C4-2B (cell line): ENCODE data around the gene OSBPL1A.

Source experiments
- CTCF ChIP-seq: fragments of 450-650 bp; conservative IDR thresholded peaks from 2 replicates; pipeline ENCODE4 v1.5.1; 2017; ENCODE audit warnings: mild to moderate bottlenecking
- ZFX ChIP-seq: fragments of 450-650 bp; IDR thresholded peaks from 2 replicates; pipeline ENCODE4 v1.6.1; 2017

- no peak for TF ChIP-seq CTCF
- no peak for TF ChIP-seq ZFX
These were observed 223.6 kb downstream of the OSBPL1A start for GRCh38 chr18:24173997-24174396.
